Measurements from ENCODE around the gene RXRB.
A peak's percentile ranks its signal among the peaks of the same experiment; 100 is the strongest.

The RXRB gene

GRCh38 chr6:33201147-33201545 lies 681 bp upstream of the RXRB start:
- peak overlapping the region; percentile 99 for H3K9ac ChIP-seq (ENCODE audit: low read depth, low read length)
- peak overlapping the region; percentile 99 for H3K4me3 ChIP-seq (ENCODE audit: low read depth, low read length)
- peaks cover 12% of the 10 kb centered on the region for H3K27me3 ChIP-seq (ENCODE audit: control insufficient read depth, insufficient read depth, low read length)
- no peaks in the 10 kb centered on the region for H3K9me3 ChIP-seq (ENCODE audit: control insufficient read depth, insufficient read depth, low read length)
- peaks cover 26% of the 10 kb centered on the region for H3K36me3 ChIP-seq (ENCODE audit: control insufficient read depth, insufficient read depth, low read length)
- H3K4me1 ChIP-seq (ENCODE audit: control insufficient read depth, insufficient read depth, low read length): peaks cover 24% of the 10 kb centered on the region

GRCh38 chr6:33199687-33200218 lies 712 bp downstream of the RXRB start:
- H3K4me1 ChIP-seq (ENCODE audit: control insufficient read depth, insufficient read depth, low read length): peaks cover 24% of the 10 kb centered on the region
- peaks cover 40% of the 10 kb centered on the region for H3K36me3 ChIP-seq (ENCODE audit: control insufficient read depth, insufficient read depth, low read length)
- peak overlapping the region; percentile 99 for H3K4me3 ChIP-seq (ENCODE audit: low read depth, low read length)
- H3K9me3 ChIP-seq (ENCODE audit: control insufficient read depth, insufficient read depth, low read length): no peaks in the 10 kb centered on the region
- H3K9ac ChIP-seq (ENCODE audit: low read depth, low read length): peak overlapping the region; percentile 49
- H3K27me3 ChIP-seq (ENCODE audit: control insufficient read depth, insufficient read depth, low read length): no peaks in the 10 kb centered on the region

- Histone ChIP-seq H3K4me3 (ENCODE audit: low read depth, low read length) (peak overlapping the region; percentile 99), H3K9me3 (ENCODE audit: control insufficient read depth, insufficient read depth, low read length) (no peaks in the 10 kb centered on the region), H3K9ac (ENCODE audit: low read depth, low read length) (no peak overlapping the region), H3K27me3 (ENCODE audit: control insufficient read depth, insufficient read depth, low read length) (no peaks in the 10 kb centered on the region), H3K36me3 (ENCODE audit: control insufficient read depth, insufficient read depth, low read length) (peaks cover 45% of the 10 kb centered on the region), H3K4me1 (ENCODE audit: control insufficient read depth, insufficient read depth, low read length) (peaks cover 21% of the 10 kb centered on the region)
Observed at GRCh38 chr6:33198853-33199436, 1.5 kb downstream of the RXRB start.

GRCh38 chr6:33198159-33198852 lies 2.2 kb downstream of the RXRB start:
- Histone ChIP-seq H3K36me3 (ENCODE audit: control insufficient read depth, insufficient read depth, low read length) (peaks cover 38% of the 10 kb centered on the region), H3K27me3 (ENCODE audit: control insufficient read depth, insufficient read depth, low read length) (no peaks in the 10 kb centered on the region), H3K4me3 (ENCODE audit: low read depth, low read length) (no peak overlapping the region), H3K9me3 (ENCODE audit: control insufficient read depth, insufficient read depth, low read length) (no peaks in the 10 kb centered on the region), H3K4me1 (ENCODE audit: control insufficient read depth, insufficient read depth, low read length) (peaks cover 18% of the 10 kb centered on the region), H3K9ac (ENCODE audit: low read depth, low read length) (no peak overlapping the region)

- no peaks in the 10 kb centered on the region for H3K9me3 ChIP-seq (ENCODE audit: control insufficient read depth, insufficient read depth, low read length)
- H3K9ac ChIP-seq (ENCODE audit: low read depth, low read length): no peak overlapping the region
- H3K36me3 ChIP-seq (ENCODE audit: control insufficient read depth, insufficient read depth, low read length): peaks cover 32% of the 10 kb centered on the region
- no peak overlapping the region for H3K4me3 ChIP-seq (ENCODE audit: low read depth, low read length)
- H3K4me1 ChIP-seq (ENCODE audit: control insufficient read depth, insufficient read depth, low read length): peaks cover 18% of the 10 kb centered on the region
- no peaks in the 10 kb centered on the region for H3K27me3 ChIP-seq (ENCODE audit: control insufficient read depth, insufficient read depth, low read length)
Observed at GRCh38 chr6:33197431-33198048, 2.9 kb downstream of the RXRB start.

GRCh38 chr6:33195304-33196165 lies 4.9 kb downstream of the RXRB start:
- Histone ChIP-seq H3K4me1 (ENCODE audit: control insufficient read depth, insufficient read depth, low read length) (peaks cover 10% of the 10 kb centered on the region), H3K36me3 (ENCODE audit: control insufficient read depth, insufficient read depth, low read length) (peaks cover 21% of the 10 kb centered on the region)

GRCh38 chr6:33194431-33194979 lies 6.0 kb downstream of the RXRB start:
- Histone ChIP-seq H3K9me3 (ENCODE audit: control insufficient read depth, insufficient read depth, low read length) (no peaks in the 10 kb centered on the region), H3K9ac (ENCODE audit: low read depth, low read length) (no peak overlapping the region), H3K4me3 (ENCODE audit: low read depth, low read length) (no peak overlapping the region), H3K4me1 (ENCODE audit: control insufficient read depth, insufficient read depth, low read length) (peaks cover 10% of the 10 kb centered on the region), H3K36me3 (ENCODE audit: control insufficient read depth, insufficient read depth, low read length) (peaks cover 21% of the 10 kb centered on the region), H3K27me3 (ENCODE audit: control insufficient read depth, insufficient read depth, low read length) (peaks cover 19% of the 10 kb centered on the region)

More at GRCh38 chr6:33195304-33196165, 4.9 kb downstream of the RXRB start:
- Histone ChIP-seq H3K27me3 (ENCODE audit: control insufficient read depth, insufficient read depth, low read length) (peaks cover 16% of the 10 kb centered on the region), H3K9me3 (ENCODE audit: control insufficient read depth, insufficient read depth, low read length) (no peaks in the 10 kb centered on the region), H3K4me3 (ENCODE audit: low read depth, low read length) (no peak overlapping the region), H3K9ac (ENCODE audit: low read depth, low read length) (no peak overlapping the region)

GRCh38 chr6:33193619-33194018 lies 6.8 kb downstream of the RXRB start:
- Histone ChIP-seq H3K9ac (ENCODE audit: low read depth, low read length) (no peak overlapping the region), H3K9me3 (ENCODE audit: control insufficient read depth, insufficient read depth, low read length) (no peaks in the 10 kb centered on the region), H3K4me3 (ENCODE audit: low read depth, low read length) (peak overlapping the region; percentile 39), H3K36me3 (ENCODE audit: control insufficient read depth, insufficient read depth, low read length) (peaks cover 21% of the 10 kb centered on the region), H3K27me3 (ENCODE audit: control insufficient read depth, insufficient read depth, low read length) (peaks cover 22% of the 10 kb centered on the region), H3K4me1 (ENCODE audit: control insufficient read depth, insufficient read depth, low read length) (peaks cover 10% of the 10 kb centered on the region)

GRCh38 chr6:33192671-33193602 lies 7.5 kb downstream of the RXRB start:
- Histone ChIP-seq H3K4me3 (ENCODE audit: low read depth, low read length) (peak overlapping the region; percentile 72), H3K36me3 (ENCODE audit: control insufficient read depth, insufficient read depth, low read length) (peaks cover 21% of the 10 kb centered on the region), H3K27me3 (ENCODE audit: control insufficient read depth, insufficient read depth, low read length) (peaks cover 22% of the 10 kb centered on the region), H3K9me3 (ENCODE audit: control insufficient read depth, insufficient read depth, low read length) (no peaks in the 10 kb centered on the region), H3K9ac (ENCODE audit: low read depth, low read length) (peak overlapping the region; percentile 54), H3K4me1 (ENCODE audit: control insufficient read depth, insufficient read depth, low read length) (peaks cover 8% of the 10 kb centered on the region)

GRCh38 chr6:33192105-33192646 lies 8.3 kb downstream of the RXRB start, which contains the start of gene COL11A2:
Gene COL11A2 (minus strand): TSS chr6:33192467. CDS start chr6:33192240, 227 bp downstream.
- peak within 1 kb of the TSS; percentile 72 for H3K4me3 ChIP-seq (ENCODE audit: low read depth, low read length)
- no peaks in the 10 kb centered on the region for H3K9me3 ChIP-seq (ENCODE audit: control insufficient read depth, insufficient read depth, low read length)
- peak within 1 kb of the TSS; percentile 54 for H3K9ac ChIP-seq (ENCODE audit: low read depth, low read length)
- peaks cover 3% of the 10 kb centered on the region for H3K4me1 ChIP-seq (ENCODE audit: control insufficient read depth, insufficient read depth, low read length)
- peaks cover 22% of the 10 kb centered on the region for H3K27me3 ChIP-seq (ENCODE audit: control insufficient read depth, insufficient read depth, low read length)
- peaks cover 21% of the 10 kb centered on the region for H3K36me3 ChIP-seq (ENCODE audit: control insufficient read depth, insufficient read depth, low read length)

Data from iPS-15b (cell line).